Germinal center (tissue), 1 donor: ENCODE data around the gene MRPS34.

ENCODE experiments used
- DNase-seq: peaks from one replicate; pipeline ENCODE4 v3.0.0; 2012; ENCODE audit warnings: mixed read lengths, low spot score

The MRPS34 gene

GRCh38 chr16:1769402-1770300 is 3.3 kb downstream of the MRPS34 start:
- DNase-seq: no peak

GRCh38 chr16:1768767-1769401 is 4.0 kb downstream of the MRPS34 start:
- DNase-seq: no peak

- no peak for DNase-seq
Measured at GRCh38 chr16:1768061-1768766, 4.7 kb downstream of the MRPS34 start.

- no peak for DNase-seq
Measured at GRCh38 chr16:1767116-1767994, 5.6 kb downstream of the MRPS34 start.

- no peak for DNase-seq
Measured at GRCh38 chr16:1766701-1767100, 6.2 kb downstream of the MRPS34 start.

- DNase-seq: no peak
Measured at GRCh38 chr16:1766231-1766630, 6.7 kb downstream of the MRPS34 start.

GRCh38 chr16:1765826-1766225 is 7.1 kb downstream of the MRPS34 start:
- DNase-seq: no peak

GRCh38 chr16:1764971-1765370 is 8.0 kb downstream of the MRPS34 start:
- no peak for DNase-seq

- no peak for DNase-seq
Measured at GRCh38 chr16:1763521-1764511, 9.1 kb downstream of the MRPS34 start.

GRCh38 chr16:1762879-1763520 is 9.9 kb downstream of the MRPS34 start:
- no peak for DNase-seq

GRCh38 chr16:1762196-1762878 is 10.6 kb downstream of the MRPS34 start:
- DNase-seq: no peak

- DNase-seq: no peak
Measured at GRCh38 chr16:1761751-1762150, 11.2 kb downstream of the MRPS34 start.

GRCh38 chr16:1760911-1761310 is 12.0 kb downstream of the MRPS34 start:
- no peak for DNase-seq

- no peak for DNase-seq
Measured at GRCh38 chr16:1759511-1759910, 13.4 kb downstream of the MRPS34 start.

GRCh38 chr16:1758923-1759322 is 14.0 kb downstream of the MRPS34 start:
- no peak for DNase-seq

GRCh38 chr16:1757714-1758461 is 15.0 kb downstream of the MRPS34 start:
- DNase-seq: no peak

- DNase-seq: no peak
Measured at GRCh38 chr16:1754204-1754603, 18.7 kb downstream of the MRPS34 start.

- DNase-seq: no peak
Measured at GRCh38 chr16:1752853-1753252, 20.1 kb downstream of the MRPS34 start.

- DNase-seq: no peak
Measured at GRCh38 chr16:1751946-1752345, 21.0 kb downstream of the MRPS34 start.
